Measurements from ENCODE around the gene MLH3. TPM values are rescaled to one million over a fixed set of nuclear protein-coding genes. Genes with fewer than 3 reads are reported as not detected.

The MLH3 gene
- total and polyA plus RNA-seq, 2 of the 13 experiments (the other 11 are each of a cell fraction or from before 2014, with no cell fraction given), result 14.4 to 24.8 TPM

DNA sequence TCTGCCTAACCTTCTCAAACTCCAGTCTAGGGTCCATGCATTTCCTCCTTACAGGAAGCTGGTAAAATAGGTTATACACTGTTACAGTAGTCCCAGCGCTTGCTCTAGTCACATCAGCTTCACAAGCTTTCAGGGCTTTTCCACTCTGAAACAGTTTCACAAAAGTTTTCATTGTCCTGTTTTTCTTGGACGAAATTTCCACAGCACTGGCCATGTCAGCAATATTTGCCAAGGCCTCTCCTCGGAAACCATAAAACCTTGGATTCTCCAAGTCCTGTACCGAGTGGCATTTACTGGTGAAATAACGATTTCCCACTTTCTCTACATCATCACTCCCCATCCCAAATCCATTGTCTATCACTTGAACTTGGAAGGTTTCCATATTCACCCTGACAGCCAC, 2.1 kb downstream of the MLH3 start (continued):
- TF ChIP-seq NFAT5 (CRISPR knock-in tag; IDR thresholded peaks at IDR 0.05) (no peak), ZNF446 (CRISPR knock-in tag; IDR thresholded peaks at IDR 0.05) (no peak), ZNF552 (CRISPR knock-in tag; IDR thresholded peaks at IDR 0.05; ENCODE audit: borderline replicate concordance) (no peak), NPAS2 (CRISPR knock-in tag; IDR thresholded peaks at IDR 0.05; ENCODE audit: borderline replicate concordance) (no peak), ZNF773 (CRISPR knock-in tag; IDR thresholded peaks at IDR 0.05; ENCODE audit: borderline replicate concordance) (no peak)

DNA sequence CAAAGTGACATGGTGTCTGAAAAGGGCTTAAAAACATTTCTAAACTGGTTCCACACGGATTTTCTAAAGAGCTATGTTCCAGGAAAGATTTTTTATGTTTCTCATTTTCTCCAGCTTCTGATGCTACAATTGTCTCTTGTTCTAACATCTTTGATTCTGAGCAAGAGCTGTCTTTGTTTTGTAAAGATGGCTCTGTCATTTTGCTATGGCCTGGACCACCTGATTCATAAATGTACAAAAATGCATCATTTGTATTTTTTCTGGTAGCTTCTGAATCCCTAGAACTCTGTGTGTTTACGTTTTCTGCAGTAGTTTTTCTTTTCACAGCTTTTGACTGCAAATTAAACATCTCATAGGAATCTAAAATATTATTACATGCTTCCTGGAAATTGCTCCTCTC, 3.2 kb downstream of the MLH3 start:
- no peak overlapping the region for H3K9ac ChIP-seq (ENCODE audit: insufficient read depth, low read depth, low read length)
- H3K4me3 ChIP-seq (replicated peaks in 1 of 3; ENCODE audit: insufficient read depth in 1 of 3, low read depth in 2 of 3, low read length in 3 of 3), result no peak overlapping the region
- H3K9me3 ChIP-seq (ENCODE audit: low read length), result no peaks in the 10 kb centered on the region
- FAIRE-seq (no peak), ATAC-seq (no peak), DNase-seq (ENCODE audit: low spot score) (no peak)
- CTCF ChIA-PET (ENCODE audit: low intra/inter-chr PET ratio, low total read pairs), result no interaction called here
- BruUV-seq (replicated peaks), result no TSS peak
- intact Hi-C loops (cut with micrococcal nuclease; ENCODE audit: unreplicated experiment), result no loop called here
- WGBS (ENCODE audit: low lambda C conversion rate), result 91% methylated on average over 2 of the region's 2 CpGs
- H4K20me1 ChIP-seq (ENCODE audit: insufficient read depth, low read length), result no peaks in the 10 kb centered on the region
- H3K79me2 ChIP-seq (ENCODE audit: insufficient read depth, low read length), result peaks cover 27% of the 10 kb centered on the region
- POLR2A ChIA-PET, result interaction anchor here (1.2 to 4.2 kb wide), 3 partner anchors 16 to 97 kb away, joined by 3 to 18 read pairs (median 3); partner anchors contain the start of genes ACYP1 and PGF
- in situ Hi-C loops (cut with HindIII; ENCODE audit: extremely low pct_ligation_motif_present, low pct_unique_long_range_greater_than_20kb), result no loop called here
- H3K4me2 ChIP-seq (ENCODE audit: low read depth, low read length), result no peak overlapping the region
- no peaks in the 10 kb centered on the region; a peak in 1 of 5 replicates for H3K36me3 ChIP-seq (replicated peaks in 1 of 2; ENCODE audit: control insufficient read depth in 1 of 2, insufficient read depth in 2 of 2, low read length in 2 of 2)
- no peak overlapping the region for H3K27ac ChIP-seq (ENCODE audit: extremely low read length, insufficient read depth, low read length)
- H2AFZ ChIP-seq (ENCODE audit: low read length), result no peak overlapping the region
- no peaks in the 10 kb centered on the region for H3K27me3 ChIP-seq (ENCODE audit: control insufficient read depth in 1 of 2, insufficient read depth in 2 of 2, low read length in 2 of 2)
- peaks cover 60% of the 10 kb centered on the region for H3K4me1 ChIP-seq (ENCODE audit: insufficient read depth, low read length)
- TF ChIP-seq MYC (CRISPR knock-in tag; IDR thresholded peaks at IDR 0.05; ENCODE audit: borderline replicate concordance) (no peak), SMAD1 (CRISPR knock-in tag; IDR thresholded peaks at IDR 0.05; ENCODE audit: borderline replicate concordance, low read depth) (no peak), TBP (CRISPR knock-in tag; IDR thresholded peaks at IDR 0.05) (no peak), YY1 (IDR thresholded peaks at IDR 0.05; ENCODE audit: insufficient read depth, insufficient replicate concordance, low read depth, low read length) (no peak), NR2F2 (IDR thresholded peaks at IDR 0.05; ENCODE audit: borderline replicate concordance, low read depth) (no peak), FOXO4 (CRISPR knock-in tag; conservative IDR thresholded peaks at IDR 0.05) (no peak), NFIB (CRISPR knock-in tag; IDR thresholded peaks at IDR 0.05; ENCODE audit: borderline replicate concordance) (no peak), SP4 (CRISPR knock-in tag; IDR thresholded peaks at IDR 0.05) (no peak), ZNF660 (CRISPR knock-in tag; IDR thresholded peaks at IDR 0.05; ENCODE audit: borderline replicate concordance, low read depth) (no peak), CBX2 (IDR thresholded peaks at IDR 0.05; ENCODE audit: low read depth, low read length) (no peak), CBX2 (CRISPR knock-in tag; IDR thresholded peaks at IDR 0.05; ENCODE audit: low read depth) (no peak)
- TF ChIP-seq, protein P1, sequence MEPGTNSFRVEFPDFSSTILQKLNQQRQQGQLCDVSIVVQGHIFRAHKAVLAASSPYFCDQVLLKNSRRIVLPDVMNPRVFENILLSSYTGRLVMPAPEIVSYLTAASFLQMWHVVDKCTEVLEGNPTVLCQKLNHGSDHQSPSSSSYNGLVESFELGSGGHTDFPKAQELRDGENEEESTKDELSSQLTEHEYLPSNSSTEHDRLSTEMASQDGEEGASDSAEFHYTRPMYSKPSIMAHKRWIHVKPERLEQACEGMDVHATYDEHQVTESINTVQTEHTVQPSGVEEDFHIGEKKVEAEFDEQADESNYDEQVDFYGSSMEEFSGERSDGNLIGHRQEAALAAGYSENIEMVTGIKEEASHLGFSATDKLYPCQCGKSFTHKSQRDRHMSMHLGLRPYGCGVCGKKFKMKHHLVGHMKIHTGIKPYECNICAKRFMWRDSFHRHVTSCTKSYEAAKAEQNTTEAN (CRISPR knock-in tag; conservative IDR thresholded peaks at IDR 0.05), result no peak

All from HepG2 (cell line).